H1 (cell line): ENCODE measurements around the gene OR6V1. TPM values are rescaled to one million over a fixed set of nuclear protein-coding genes. Genes with fewer than 3 reads are reported as not detected.

ENCODE experiments used
- CTCF ChIA-PET: fragments of 300-600 bp; sonication (Branson Sonifier 250); formaldehyde crosslinking; loops from one replicate; lab custom pipeline; 2021; ENCODE audit not compliant: partially characterized antibody; lab: Charles Lee
- POLR2A ChIA-PET: fragments of 300-600 bp; sonication (Branson Sonifier 250); formaldehyde crosslinking; loops from one replicate; lab custom pipeline; 2021; ENCODE audit warnings: inconsistent platforms; ENCODE audit not compliant: partially characterized antibody; lab: Charles Lee
- DNase-seq, 2 experiments: peaks; one replicate each; pipeline versions ENCODE4 v3.0.0 to v3.0.0-alpha.2; 2010 to 2022; ENCODE audit warnings: low spot score in 2 of 2, low read depth in 1 of 2, mixed read lengths in 1 of 2
- FAIRE-seq: peaks from 2 replicates; lab custom pipeline; 2011; peaks lifted over from hg19 to GRCh38; lab: Jason Lieb, UNC
- H2AFZ ChIP-seq: 2 replicates; pipeline ENCODE4 v1.8.1; 2012; ENCODE audit warnings: low read length, inconsistent platforms
- H2AK5ac ChIP-seq: 2 replicates; pipeline ENCODE4 v1.6.1; 2013; ENCODE audit warnings: low read depth, low read length
- H2BK120ac ChIP-seq: replicated peaks from 2 replicates; pipeline ENCODE3; 2013; ENCODE audit warnings: low read depth, low read length, inconsistent platforms
- H2BK12ac ChIP-seq: 2 replicates; pipeline ENCODE4 v1.6.1; 2013; ENCODE audit warnings: low read depth, low read length
- H2BK15ac ChIP-seq: 2 replicates; pipeline ENCODE4 v1.6.1; 2013; ENCODE audit warnings: low read length
- H2BK20ac ChIP-seq: 2 replicates; pipeline ENCODE4 v1.6.1; 2013; ENCODE audit warnings: low read length
- H2BK5ac ChIP-seq: 2 replicates; pipeline ENCODE4 v1.6.1; 2013; ENCODE audit warnings: low read depth, low read length
- H3K14ac ChIP-seq: 2 replicates; pipeline ENCODE4 v1.6.1; 2013; ENCODE audit warnings: inconsistent platforms; ENCODE audit not compliant: insufficient read length
- H3K18ac ChIP-seq: 2 replicates; pipeline ENCODE4 v1.6.1; 2013; ENCODE audit warnings: low read length; ENCODE audit errors: extremely low read depth
- H3K23ac ChIP-seq: 2 replicates; pipeline ENCODE4 v1.6.1; 2013; ENCODE audit warnings: inconsistent platforms; ENCODE audit not compliant: insufficient read length
- H3K23me2 ChIP-seq: 2 replicates; pipeline ENCODE4 v1.6.1; 2013; ENCODE audit warnings: low read depth, low read length
- H3K27ac ChIP-seq: 2 replicates; pipeline ENCODE4 v1.6.1; 2011; ENCODE audit warnings: low read depth, low read length, inconsistent platforms
- H3K27me3 ChIP-seq, 4 experiments: replicated peaks in 1 of 4; 1 replicate in 1 of 4; 2 replicates in 3 of 4; pipeline versions ENCODE4 v1.6.1 to v1.8.1; 2011 to 2013; ENCODE audit warnings: low read length in 3 of 4, mild to moderate bottlenecking in 3 of 4, inconsistent platforms in 2 of 4, mixed read lengths in 2 of 4, moderate library complexity in 1 of 4; ENCODE audit not compliant: control insufficient read depth in 3 of 4, insufficient read depth in 3 of 4; ENCODE audit errors: extremely low read depth in 1 of 4
- H3K36me3 ChIP-seq, 4 experiments: 2 replicates each; pipeline versions ENCODE4 v1.6.1 to v1.8.1; 2011 to 2013; ENCODE audit warnings: mild to moderate bottlenecking in 4 of 4, low read length in 3 of 4, moderate library complexity in 2 of 4, control low read depth in 1 of 4, inconsistent platforms in 1 of 4; ENCODE audit not compliant: insufficient read depth in 4 of 4, control insufficient read depth in 2 of 4
- H3K4ac ChIP-seq: replicated peaks from 2 replicates; pipeline ENCODE3; 2013; ENCODE audit warnings: low read length, low read depth, mixed read lengths, inconsistent platforms; ENCODE audit not compliant: insufficient read length
- H3K4me1 ChIP-seq, 4 experiments: replicated peaks in 1 of 4; 1 replicate in 1 of 4; 2 replicates in 3 of 4; pipeline versions ENCODE4 v1.6.1 to v1.8.1; 2011 to 2013; ENCODE audit warnings: low read length in 3 of 4, inconsistent platforms in 2 of 4, mixed read lengths in 1 of 4; ENCODE audit not compliant: insufficient read depth in 4 of 4, control insufficient read depth in 3 of 4
- H3K4me2 ChIP-seq, 2 experiments: 2 replicates each; pipeline versions ENCODE4 v1.6.1 to v1.8.1; 2011 to 2013; ENCODE audit warnings: low read depth in 2 of 2, low read length in 2 of 2, control low read depth in 1 of 2, inconsistent platforms in 1 of 2, mild to moderate bottlenecking in 1 of 2; ENCODE audit not compliant: insufficient read depth in 1 of 2
- H3K4me3 ChIP-seq, 4 experiments: fragments of 200-600, 300-600 bp in 1 of 4; sonication (generic), shearing (Covaris generic), sonication (Bioruptor Twin) in 1 of 4; 2 replicates each; pipeline versions ENCODE4 v1.5.1 to v1.8.1; 2011 to 2016; ENCODE audit warnings: low read length in 4 of 4, low read depth in 3 of 4, control low read depth in 2 of 4, inconsistent platforms in 2 of 4, mild to moderate bottlenecking in 2 of 4, mixed read lengths in 1 of 4, moderate library complexity in 1 of 4; ENCODE audit not compliant: insufficient read depth in 2 of 4; ENCODE audit errors: extremely low read depth in 1 of 4
- H3K56ac ChIP-seq: replicated peaks from 2 replicates; pipeline ENCODE3; 2013; ENCODE audit warnings: low read depth, mild to moderate bottlenecking, mixed read lengths, low read length, inconsistent platforms; ENCODE audit not compliant: insufficient read length
- H3K79me1 ChIP-seq: 2 replicates; pipeline ENCODE4 v1.6.1; 2013; ENCODE audit warnings: low read depth, low read length, control low read depth
- H3K79me2 ChIP-seq, 2 experiments: 2 replicates each; pipeline versions ENCODE4 v1.6.1 to v1.8.1; 2012 to 2013; ENCODE audit warnings: low read length in 2 of 2, mild to moderate bottlenecking in 2 of 2, inconsistent platforms in 1 of 2; ENCODE audit not compliant: insufficient read depth in 2 of 2, control insufficient read depth in 1 of 2
- H3K9ac ChIP-seq, 4 experiments: replicated peaks in 1 of 4; 1 replicate in 1 of 4; 2 replicates in 3 of 4; pipeline versions ENCODE4 v1.6.1 to v1.8.1; 2011 to 2013; ENCODE audit warnings: low read depth in 3 of 4, low read length in 3 of 4, control low read depth in 2 of 4, mild to moderate bottlenecking in 2 of 4, moderate library complexity in 2 of 4, inconsistent platforms in 1 of 4; ENCODE audit errors: extremely low read depth in 1 of 4
- H3K9me3 ChIP-seq, 2 experiments: 2 replicates each; pipeline versions ENCODE4 v1.6.1 to v1.8.1; 2012 to 2013; ENCODE audit warnings: mild to moderate bottlenecking in 2 of 2, moderate library complexity in 2 of 2, control low read depth in 1 of 2, inconsistent platforms in 1 of 2, low read depth in 1 of 2, low read length in 1 of 2, mixed read lengths in 1 of 2; ENCODE audit not compliant: insufficient read depth in 2 of 2
- H4K20me1 ChIP-seq, 2 experiments: replicated peaks in 1 of 2; 2 replicates each; pipeline versions ENCODE3 to v1.8.1; 2011 to 2013; ENCODE audit warnings: inconsistent platforms in 2 of 2, low read length in 2 of 2, mild to moderate bottlenecking in 1 of 2; ENCODE audit not compliant: insufficient read depth in 2 of 2, control insufficient read depth in 1 of 2
- H4K5ac ChIP-seq: 2 replicates; pipeline ENCODE4 v1.6.1; 2013; ENCODE audit warnings: low read length, low read depth, mixed read lengths, inconsistent platforms; ENCODE audit not compliant: insufficient read length
- H4K8ac ChIP-seq: 2 replicates; pipeline ENCODE4 v1.8.0; 2013; ENCODE audit warnings: mild to moderate bottlenecking, moderate library complexity, low read length, inconsistent platforms; ENCODE audit not compliant: insufficient read depth; ENCODE audit errors: extremely low read depth
- H4K91ac ChIP-seq: replicated peaks from 2 replicates; pipeline ENCODE3; 2013; ENCODE audit warnings: low read length, mixed read lengths, inconsistent platforms; ENCODE audit not compliant: insufficient read length
- RAD21 ChIP-seq, 2 experiments: IDR thresholded peaks in 1 of 2; conservative IDR thresholded peaks in 1 of 2; 2 replicates each; pipeline ENCODE4 v1.6.1; 2011; ENCODE audit warnings: low read depth in 2 of 2, low read length in 2 of 2, improper control_type of control experiment in 1 of 2, inconsistent platforms in 1 of 2, mild to moderate bottlenecking in 1 of 2, moderate library complexity in 1 of 2
- WGBS, 2 experiments: shearing (Covaris generic) in 1 of 2; methylation state at CpG; one replicate each; pipeline versions ENCODE4 v1.1.6 to v1.1.7; 2013 to 2015; ENCODE audit warnings: low lambda C conversion rate in 2 of 2, mixed read lengths in 2 of 2, inconsistent platforms in 1 of 2, low coverage in 1 of 2, missing lambda C conversion rate in 1 of 2; ENCODE audit not compliant: insufficient replicate concordance in 2 of 2, insufficient coverage in 1 of 2, insufficient read length in 1 of 2; ENCODE audit errors: extremely low coverage in 1 of 2, missing lambda C conversion rate in 1 of 2; 5-methylcytosine and 5-hydroxymethylcytosine counted together
- polyA plus RNA-seq, 7 experiments: library from polyadenylated mRNA; depleted of rRNA in 3 of 7; stranded (reverse) in 5 of 7; unstranded in 2 of 7; fragments of >200 nt in 5 of 7; fragments of 200-250 nt in 2 of 7; gene quantifications; 1 replicate in 5 of 7; 2 replicates in 1 of 7; 4 replicates in 1 of 7; pipeline versions ENCODE4 v1.2.1 to v1.2.3, GENCODE V29; 2011 to 2013; ENCODE audit warnings: missing spikeins in 2 of 7, mixed read lengths in 2 of 7
- total RNA-seq: library from RNA; stranded (reverse); fragmentation: NEBNext Ultra II Directional; extraction: Animal tissue kit (Norgen Biotek cat#: 25700); gene quantifications from 2 replicates; pipeline ENCODE4 v1.2.1, GENCODE V29; 2021
- TF ChIP-seq, protein P1 (sequence below): IDR thresholded peaks from 2 replicates; pipeline ENCODE4 v1.6.1; 2012; ENCODE audit warnings: inconsistent platforms

The OR6V1 gene
- total and polyA plus RNA-seq, 2 of the 8 experiments (the other 6 are each of a cell fraction or from before 2014, with no cell fraction given): not detected

DNA sequence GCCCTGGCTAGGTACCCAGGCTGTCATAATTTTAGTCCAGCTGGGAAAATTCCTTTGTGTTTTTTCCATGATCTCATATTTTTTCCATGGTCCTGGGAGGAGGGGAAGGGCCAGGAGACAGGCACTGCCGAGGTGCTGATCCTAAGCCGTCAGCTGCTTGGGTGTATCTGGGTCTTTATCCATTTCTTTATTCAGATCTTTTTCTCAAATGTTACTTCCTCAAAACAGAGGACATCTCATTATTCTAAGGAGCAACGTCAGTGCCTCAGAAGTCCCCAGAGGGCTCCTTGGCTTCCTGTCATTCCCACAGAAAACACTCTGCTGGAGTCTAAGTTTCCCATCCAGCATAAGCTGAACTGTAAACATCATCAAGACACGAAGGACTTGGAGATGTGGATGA lies 2.8 kb upstream of the OR6V1 start:
- Histone ChIP-seq H3K56ac (no peak overlapping the region), H3K9ac (no peak overlapping the region), H2BK20ac (no peak overlapping the region), H3K18ac (no peak overlapping the region), H4K91ac (no peak overlapping the region), H4K5ac (no peak overlapping the region), H3K79me2 (no peaks in the 10 kb centered on the region), H3K9me3 (no peaks in the 10 kb centered on the region), H2AK5ac (no peak overlapping the region), H3K4me2 (no peak overlapping the region), H2AFZ (no peak overlapping the region), H2BK120ac (no peak overlapping the region), H3K23ac (no peak overlapping the region), H3K14ac (no peak overlapping the region), H4K8ac (no peak overlapping the region), H2BK5ac (no peak overlapping the region), H3K4me1 (no peaks in the 10 kb centered on the region), H3K4ac (no peak overlapping the region), H3K36me3 (no peaks in the 10 kb centered on the region), H2BK15ac (no peak overlapping the region), H3K4me3 (no peak overlapping the region), H3K23me2 (no peaks in the 10 kb centered on the region), H3K27ac (no peak overlapping the region), H3K27me3 (no peaks in the 10 kb centered on the region), H4K20me1 (no peaks in the 10 kb centered on the region), H3K79me1 (no peaks in the 10 kb centered on the region), H2BK12ac (no peak overlapping the region)
- 87% methylated on average over 4 of the region's 4 CpGs; no CpG with 5 or more reads in 1 of the 2 experiments for WGBS, 2 experiments
- DNase-seq: no peak
- POLR2A ChIA-PET: no interaction called here
- CTCF ChIA-PET: interaction anchor here (0.6 to 3.0 kb wide), 3 partner anchors 42 to 165 kb away, joined by 3 to 13 read pairs (median 3); no protein-coding TSS in a partner anchor
- no peak for FAIRE-seq
- no peak for TF ChIP-seq RAD21 (IDR thresholded peaks at IDR 0.05 in 1 of 2, conservative IDR thresholded peaks at IDR 0.05 in 1 of 2; ENCODE audit: low read depth in 2 of 2, low read length in 2 of 2)
- TF ChIP-seq, protein P1, sequence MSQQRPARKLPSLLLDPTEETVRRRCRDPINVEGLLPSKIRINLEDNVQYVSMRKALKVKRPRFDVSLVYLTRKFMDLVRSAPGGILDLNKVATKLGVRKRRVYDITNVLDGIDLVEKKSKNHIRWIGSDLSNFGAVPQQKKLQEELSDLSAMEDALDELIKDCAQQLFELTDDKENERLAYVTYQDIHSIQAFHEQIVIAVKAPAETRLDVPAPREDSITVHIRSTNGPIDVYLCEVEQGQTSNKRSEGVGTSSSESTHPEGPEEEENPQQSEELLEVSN: no peak
